CMK (cell line): ENCODE results near the gene NAXE.
"Not testable (repeated sequence)": the region's sequence is repeated elsewhere in the genome, so short reads cannot be mapped to it uniquely, and the experiment has no call there.

Experiments
- DNase-seq: peaks from one replicate; pipeline ENCODE4 v3.0.0-alpha.2; 2010; ENCODE audit warnings: low read depth

NAXE gene

GRCh38 chr1:156593661-156593989, 2.0 kb downstream of the NAXE start:
- no peak for DNase-seq

- no peak for DNase-seq
Measured at GRCh38 chr1:156594190-156594589, 2.6 kb downstream of the NAXE start.

DNA sequence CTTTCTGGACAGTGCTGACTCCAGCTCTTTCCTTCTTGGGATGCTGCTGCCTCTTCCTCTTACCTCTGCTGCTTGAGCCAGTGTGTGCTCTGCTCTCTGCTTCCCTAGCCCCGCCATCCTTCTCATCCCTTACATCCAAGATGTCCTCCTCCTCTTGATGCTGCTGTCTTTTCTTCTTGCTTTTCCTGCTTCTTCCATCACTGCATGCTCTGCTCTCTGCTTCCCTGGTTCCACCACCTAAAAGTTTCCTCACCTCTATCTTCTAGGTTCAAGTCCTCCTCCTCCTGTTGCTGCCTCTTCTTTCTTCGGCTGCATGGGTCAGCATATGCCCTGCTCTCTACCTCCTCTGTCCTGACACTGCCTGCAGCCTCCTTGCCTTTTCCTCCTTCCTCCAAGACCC, 3.4 kb downstream of the NAXE start:
- DNase-seq: no peak

GRCh38 chr1:156596426-156596825, 4.8 kb downstream of the NAXE start:
- no peak for DNase-seq

GRCh38 chr1:156598125-156598524, 6.5 kb downstream of the NAXE start:
- DNase-seq: no peak

DNA sequence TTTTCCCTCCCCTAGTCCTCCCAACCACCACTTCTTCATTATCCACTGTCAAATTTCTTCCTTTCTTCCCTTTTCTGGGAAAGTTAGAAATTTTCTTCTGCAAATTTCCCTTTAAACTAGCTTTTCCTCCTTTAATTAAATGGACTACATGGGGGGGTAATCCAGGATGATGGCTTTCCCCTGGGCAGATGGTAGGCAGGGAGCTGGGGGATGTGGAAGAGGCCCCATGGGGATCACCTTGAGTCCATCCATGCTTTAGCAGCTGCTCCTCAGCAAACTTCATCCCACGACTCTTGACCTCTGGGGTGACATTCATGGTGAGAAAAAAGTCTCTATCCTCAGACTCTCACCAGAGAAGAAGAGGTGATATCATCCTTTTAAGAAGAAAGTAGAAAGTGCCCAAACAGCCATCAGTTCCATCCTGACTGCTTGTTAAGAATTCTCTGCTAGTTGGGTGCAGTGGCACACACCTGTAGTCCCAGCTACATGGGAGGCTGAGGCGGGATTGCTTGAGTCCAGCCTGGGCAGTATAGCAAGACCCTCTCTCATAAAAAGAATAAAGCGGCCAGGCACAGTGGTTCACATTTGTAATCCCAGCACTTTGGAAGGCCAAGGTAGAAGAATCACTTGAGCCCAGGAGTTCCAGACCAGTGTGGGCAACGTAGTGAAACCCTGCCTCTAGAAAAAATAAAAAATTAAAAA, 7.3 kb downstream of the NAXE start:
- DNase-seq: no peak

GRCh38 chr1:156599811-156600210, 8.2 kb downstream of the NAXE start:
- no peak for DNase-seq

- no peak for DNase-seq
Measured at GRCh38 chr1:156600733-156601121, 9.2 kb downstream of the NAXE start.

GRCh38 chr1:156601122-156601830, 9.7 kb downstream of the NAXE start, which contains the start of gene GPATCH4:
Gene GPATCH4, minus strand, starts transcription at chr1:156601479.
- DNase-seq: peak; percentile 56

GRCh38 chr1:156601892-156602291, 10.3 kb downstream of the NAXE start:
- no peak for DNase-seq

GRCh38 chr1:156602557-156602993, 11.0 kb downstream of the NAXE start:
- no peak for DNase-seq

DNA sequence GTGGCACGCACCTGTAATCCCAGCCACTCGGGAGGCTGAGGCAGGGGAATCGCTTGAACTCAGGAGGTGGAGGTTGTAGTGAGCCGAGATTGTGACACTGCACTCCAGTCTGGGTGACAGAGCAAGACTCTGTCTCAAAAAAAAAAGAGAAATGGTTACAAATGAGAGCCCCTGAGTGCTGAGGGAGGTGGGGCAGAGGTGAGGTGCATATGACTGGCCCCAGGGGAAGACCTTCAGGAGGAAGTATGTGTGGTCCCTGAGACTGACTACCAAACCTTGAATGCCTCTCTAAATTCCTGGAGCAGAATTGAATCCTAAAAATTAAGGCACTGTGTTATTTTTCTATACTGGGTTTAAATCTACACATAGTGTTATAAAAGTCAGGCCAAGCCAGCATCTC, 15.8 kb downstream of the NAXE start:
- not testable (repeated sequence) for DNase-seq

GRCh38 chr1:156608036-156608674, 16.6 kb downstream of the NAXE start:
- no peak for DNase-seq

- no peak for DNase-seq
Measured at GRCh38 chr1:156608981-156609380, 17.4 kb downstream of the NAXE start.

GRCh38 chr1:156610072-156610471, 18.5 kb downstream of the NAXE start:
- not testable (repeated sequence) for DNase-seq

DNA sequence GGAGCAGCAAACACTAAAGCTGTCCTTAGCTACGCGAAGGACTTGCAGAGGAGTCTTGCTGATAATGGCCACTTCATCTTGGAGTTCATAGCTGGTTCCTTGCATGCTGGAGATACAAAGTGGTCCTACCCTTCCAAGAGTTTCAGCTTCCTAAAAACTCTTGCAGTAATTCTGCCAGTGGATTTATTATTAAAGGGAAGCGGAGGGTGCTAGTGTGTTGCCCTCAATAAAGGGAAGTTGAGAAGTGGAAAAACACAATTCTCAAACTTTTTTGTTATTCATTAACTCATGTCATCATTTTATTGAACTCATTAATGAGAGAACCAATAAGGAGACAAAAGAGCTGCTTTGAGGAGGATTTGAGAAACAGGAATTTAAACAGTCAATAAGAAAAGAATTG, 21.1 kb downstream of the NAXE start:
- DNase-seq: no peak

DNA sequence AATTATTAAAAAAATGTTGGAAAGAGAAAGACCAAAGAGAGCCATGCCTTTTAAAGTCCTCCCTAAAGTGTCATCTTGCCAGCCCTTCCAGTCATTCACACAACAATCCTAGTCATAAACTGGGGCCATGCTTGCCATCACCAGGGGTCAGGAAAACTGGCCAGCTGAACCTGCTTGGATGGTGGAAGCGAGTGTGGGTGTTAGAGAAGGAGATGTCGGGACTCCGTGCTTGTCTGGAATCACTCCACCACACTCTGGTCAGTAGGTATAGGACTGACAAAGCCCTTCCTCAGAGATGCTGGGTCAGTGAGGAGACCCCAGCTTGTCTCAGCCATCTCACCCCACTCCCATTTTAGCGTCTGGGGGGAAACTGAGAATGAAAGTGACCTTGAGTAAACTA, 24.4 kb downstream of the NAXE start:
- no peak for DNase-seq

- DNase-seq: peak; percentile 78
Measured at GRCh38 chr1:156616463-156616862, 24.9 kb downstream of the NAXE start.

DNA sequence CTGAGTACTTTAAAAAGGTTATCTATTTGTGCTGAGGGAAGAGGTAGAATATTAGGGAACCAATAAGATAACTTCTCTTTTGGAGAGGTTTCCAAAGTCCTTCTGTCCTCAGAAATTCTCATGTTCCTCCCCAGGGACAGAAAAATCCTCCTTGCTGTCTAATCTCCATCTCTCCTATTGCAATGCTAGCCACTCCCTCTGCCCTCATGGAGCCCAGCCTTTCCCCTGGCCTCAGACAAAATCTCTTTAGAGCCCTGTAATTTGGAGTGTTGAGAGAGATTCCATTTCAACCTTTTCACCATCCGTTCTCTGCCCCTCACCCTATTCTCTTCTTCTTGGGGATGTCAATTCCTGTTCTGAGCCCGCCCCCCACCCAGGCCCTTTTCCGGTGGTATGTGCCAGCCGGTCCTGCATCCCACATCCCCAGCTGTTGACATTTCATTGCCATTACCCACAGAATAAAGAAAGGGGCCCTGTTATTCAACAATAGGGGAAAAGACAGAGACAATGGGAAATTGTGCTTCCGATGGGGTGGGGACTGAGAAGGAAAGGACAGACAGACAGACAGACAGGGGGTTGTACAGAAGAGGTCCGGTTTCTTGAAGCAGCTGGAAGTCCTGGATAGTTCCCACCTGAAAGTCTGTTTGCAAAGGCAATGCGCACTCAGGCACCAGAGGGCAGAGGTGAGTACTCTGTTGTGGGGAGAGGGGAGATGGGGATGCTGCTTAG, 27.4 kb downstream of the NAXE start, which contains the start of gene HAPLN2:
HAPLN2 (plus strand) TSS at position 563 of the 729 bp plus-strand sequence. CDS start 4,076 bp downstream, outside the sequence.
- DNase-seq: no peak

DNA sequence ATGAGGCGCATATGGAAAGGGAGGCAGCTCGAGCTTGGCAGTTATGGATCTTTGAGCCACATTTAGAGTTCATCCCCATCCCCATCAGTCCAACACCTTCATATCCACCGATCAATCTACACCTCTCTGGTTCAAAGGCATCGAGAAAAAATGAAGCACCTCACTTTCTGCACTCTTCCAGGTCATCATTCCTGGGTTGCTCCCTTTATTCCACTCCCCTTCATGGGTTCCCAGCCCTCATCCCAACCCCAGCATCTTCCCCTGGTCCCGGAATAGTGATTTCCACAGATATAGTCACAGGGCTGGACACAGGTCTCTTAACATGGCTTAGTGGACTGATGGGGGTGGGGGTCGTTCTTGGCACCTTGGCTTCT, 28.0 kb downstream of the NAXE start:
- DNase-seq: no peak

DNA sequence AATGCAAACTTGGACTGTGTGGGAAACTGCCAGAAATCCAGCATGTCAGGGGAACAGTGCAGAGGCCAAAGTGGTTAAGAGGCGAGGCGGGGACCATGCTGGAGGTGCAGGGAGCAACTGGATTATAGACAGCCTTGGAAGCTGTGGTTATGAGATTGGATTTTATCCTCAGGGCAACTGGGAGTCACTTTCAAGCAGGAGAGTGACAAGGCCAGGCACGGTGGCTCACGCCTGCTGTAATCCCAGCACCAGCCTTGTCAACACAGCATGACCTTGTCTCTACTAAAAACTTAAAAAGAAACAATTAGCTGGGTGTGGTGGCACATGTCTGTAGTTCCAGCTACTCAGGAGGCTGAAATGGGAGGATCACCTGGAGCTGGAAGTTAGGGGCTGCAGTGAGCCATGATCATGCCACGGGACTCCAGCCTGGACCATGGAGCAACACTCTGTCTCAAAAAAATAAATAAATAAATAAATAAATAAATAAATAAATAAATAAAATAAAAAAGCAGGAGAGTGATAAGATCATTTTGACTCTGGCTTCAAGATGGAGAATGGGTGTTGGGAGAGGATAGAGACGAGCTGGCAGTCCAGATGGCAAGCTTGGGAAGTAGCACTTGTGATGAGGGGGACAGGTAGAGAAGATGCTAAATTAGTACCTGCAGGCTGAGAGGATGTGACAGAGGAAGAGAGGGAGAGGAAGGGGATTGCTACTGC, 31.2 kb downstream of the NAXE start:
- DNase-seq: no peak
